ENCODE data around the gene CTNNA3. TPM values are rescaled to one million over a fixed set of nuclear protein-coding genes. Genes with fewer than 3 reads are reported as not detected.

CTNNA3 gene
- polyA plus RNA-seq, 1 experiment: 0.26 TPM

DNA sequence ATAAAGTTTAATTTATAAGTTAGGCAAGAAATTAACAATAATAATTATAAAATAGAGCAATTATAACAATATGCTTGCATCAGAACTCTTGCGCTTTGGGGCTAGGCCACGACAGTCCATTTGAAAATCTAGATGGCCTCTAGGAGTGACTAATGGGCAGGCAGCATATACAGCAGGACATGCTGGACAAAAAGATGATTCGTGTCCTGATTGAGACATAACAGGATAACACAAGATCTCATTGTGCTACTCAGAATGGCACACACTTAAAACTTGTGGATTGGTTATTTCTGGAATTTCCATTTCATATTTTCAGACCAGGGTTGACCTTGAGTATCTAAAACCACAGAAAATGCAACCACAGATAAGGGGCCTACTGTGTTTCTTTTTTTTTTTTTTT lies 27.5 kb downstream of the CTNNA3 start:
- no peak for DNase-seq (ENCODE audit: low read depth, low spot score)
- POLR2A ChIA-PET: no interaction called here
- Histone ChIP-seq H3K27ac (ENCODE audit: low read depth, low read length) (no peak overlapping the region), H3K27me3 (ENCODE audit: control insufficient read depth, insufficient read depth, low read length) (no peaks in the 10 kb centered on the region), H3K9me3 (ENCODE audit: control insufficient read depth, insufficient read depth, low read length) (no peaks in the 10 kb centered on the region), H3K4me3 (ENCODE audit: low read depth, low read length) (no peak overlapping the region)
- CTCF ChIA-PET: interaction anchor here (5.6 kb wide), 1 partner anchor 110 kb away, joined by 87 read pairs; no protein-coding TSS in a partner anchor
- TF ChIP-seq, protein P1, sequence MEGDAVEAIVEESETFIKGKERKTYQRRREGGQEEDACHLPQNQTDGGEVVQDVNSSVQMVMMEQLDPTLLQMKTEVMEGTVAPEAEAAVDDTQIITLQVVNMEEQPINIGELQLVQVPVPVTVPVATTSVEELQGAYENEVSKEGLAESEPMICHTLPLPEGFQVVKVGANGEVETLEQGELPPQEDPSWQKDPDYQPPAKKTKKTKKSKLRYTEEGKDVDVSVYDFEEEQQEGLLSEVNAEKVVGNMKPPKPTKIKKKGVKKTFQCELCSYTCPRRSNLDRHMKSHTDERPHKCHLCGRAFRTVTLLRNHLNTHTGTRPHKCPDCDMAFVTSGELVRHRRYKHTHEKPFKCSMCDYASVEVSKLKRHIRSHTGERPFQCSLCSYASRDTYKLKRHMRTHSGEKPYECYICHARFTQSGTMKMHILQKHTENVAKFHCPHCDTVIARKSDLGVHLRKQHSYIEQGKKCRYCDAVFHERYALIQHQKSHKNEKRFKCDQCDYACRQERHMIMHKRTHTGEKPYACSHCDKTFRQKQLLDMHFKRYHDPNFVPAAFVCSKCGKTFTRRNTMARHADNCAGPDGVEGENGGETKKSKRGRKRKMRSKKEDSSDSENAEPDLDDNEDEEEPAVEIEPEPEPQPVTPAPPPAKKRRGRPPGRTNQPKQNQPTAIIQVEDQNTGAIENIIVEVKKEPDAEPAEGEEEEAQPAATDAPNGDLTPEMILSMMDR (IDR thresholded peaks at IDR 0.05; ENCODE audit: low read depth, low read length): no peak

DNA sequence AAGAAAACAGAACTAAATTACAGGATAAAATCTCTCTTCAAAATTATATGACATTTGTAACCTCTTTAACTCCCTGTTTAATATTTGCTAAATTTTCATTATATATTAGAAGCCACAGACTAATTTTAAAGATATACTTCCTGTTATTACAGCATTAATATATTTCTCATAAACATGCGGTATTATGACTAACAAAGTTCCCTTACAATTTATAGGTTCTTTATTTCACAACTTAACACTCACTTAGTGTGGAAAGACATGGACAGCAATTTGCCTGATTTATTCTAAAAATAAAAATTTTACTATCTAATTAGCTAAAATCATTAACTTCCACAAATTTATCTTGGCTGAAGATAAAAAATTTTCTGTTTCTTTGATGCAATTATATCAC lies 29.0 kb downstream of the CTNNA3 start:
- TF ChIP-seq, protein P1 (IDR thresholded peaks at IDR 0.05; ENCODE audit: low read depth, low read length): no peak
- CTCF ChIA-PET: interaction anchor here (0.9 to 5.6 kb wide), 5 partner anchors 30 to 111 kb away, joined by 3 to 87 read pairs (median 3); partner anchors contain the start of gene CTNNA3
- Histone ChIP-seq H3K4me3 (ENCODE audit: low read depth, low read length) (no peak overlapping the region), H3K27me3 (ENCODE audit: control insufficient read depth, insufficient read depth, low read length) (no peaks in the 10 kb centered on the region), H3K9me3 (ENCODE audit: control insufficient read depth, insufficient read depth, low read length) (no peaks in the 10 kb centered on the region), H3K27ac (ENCODE audit: low read depth, low read length) (no peak overlapping the region)
- POLR2A ChIA-PET: interaction anchor here (0.6 kb wide), 1 partner anchor 49 kb away, joined by 3 read pairs; no protein-coding TSS in a partner anchor
- no peak for DNase-seq (ENCODE audit: low read depth, low spot score)

DNA sequence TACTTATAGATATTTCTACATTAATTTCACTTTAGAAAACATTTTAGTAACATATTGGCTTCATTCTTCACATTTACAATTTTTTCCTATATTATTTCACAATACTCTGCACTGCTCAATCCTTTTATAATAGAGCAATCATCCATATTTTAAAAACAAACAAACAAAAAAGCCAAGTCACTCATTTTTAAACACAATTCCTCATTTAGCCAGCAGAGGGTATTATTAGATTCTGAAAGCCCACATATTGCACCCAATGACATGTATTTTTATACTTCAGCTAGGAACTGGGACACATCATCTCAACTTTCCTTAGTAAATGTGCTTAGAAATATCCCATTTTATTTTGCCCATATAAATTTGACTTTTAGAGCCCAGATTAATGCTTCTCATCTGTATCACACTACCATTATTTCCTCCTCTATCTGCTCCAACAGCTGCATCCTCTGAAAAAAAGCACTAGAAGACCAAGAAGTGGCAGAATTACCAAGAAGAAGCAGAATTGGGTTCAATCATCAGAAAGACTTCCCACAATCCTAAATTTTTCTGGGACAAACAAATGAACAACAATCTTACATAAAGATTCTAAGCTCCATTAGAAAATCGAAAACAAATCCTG lies 29.5 kb downstream of the CTNNA3 start:
- TF ChIP-seq, protein P1 (IDR thresholded peaks at IDR 0.05; ENCODE audit: low read depth, low read length): peak; percentile 58
- POLR2A ChIA-PET: interaction anchor here (0.6 kb wide), 1 partner anchor 49 kb away, joined by 3 read pairs; no protein-coding TSS in a partner anchor
- H3K4me3 ChIP-seq (ENCODE audit: low read depth, low read length): no peak overlapping the region
- H3K27me3 ChIP-seq (ENCODE audit: control insufficient read depth, insufficient read depth, low read length): no peaks in the 10 kb centered on the region
- CTCF ChIA-PET: interaction anchor here (0.9 to 5.6 kb wide), 7 partner anchors 31 to 146 kb away, joined by 3 to 87 read pairs (median 3); partner anchors contain the start of gene CTNNA3
- no peak overlapping the region for H3K27ac ChIP-seq (ENCODE audit: low read depth, low read length)
- H3K9me3 ChIP-seq (ENCODE audit: control insufficient read depth, insufficient read depth, low read length): no peaks in the 10 kb centered on the region
- DNase-seq (ENCODE audit: low read depth, low spot score): no peak

DNA sequence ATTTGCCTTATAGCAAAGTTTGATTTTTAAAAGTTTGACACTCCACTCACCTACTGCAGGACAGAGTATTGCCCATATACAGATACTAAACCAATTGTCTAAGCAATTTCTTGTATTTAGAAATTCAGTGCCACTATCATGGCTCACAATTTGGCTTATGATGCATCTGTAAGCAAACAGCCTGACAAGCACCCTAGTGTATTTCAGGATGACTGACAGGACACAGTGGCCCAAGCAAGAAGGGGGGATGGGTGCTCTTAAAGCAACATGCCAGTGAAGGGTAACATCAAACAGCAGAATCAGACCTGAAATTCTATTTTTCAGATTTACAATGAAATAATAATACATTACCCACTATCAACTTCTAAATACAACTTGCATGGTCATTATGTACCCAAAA lies 30.5 kb downstream of the CTNNA3 start:
- Histone ChIP-seq H3K9me3 (ENCODE audit: control insufficient read depth, insufficient read depth, low read length) (no peaks in the 10 kb centered on the region), H3K27ac (ENCODE audit: low read depth, low read length) (no peak overlapping the region), H3K27me3 (ENCODE audit: control insufficient read depth, insufficient read depth, low read length) (no peaks in the 10 kb centered on the region), H3K4me3 (ENCODE audit: low read depth, low read length) (no peak overlapping the region)
- CTCF ChIA-PET: interaction anchor here (1.0 to 5.6 kb wide), 5 partner anchors 15 to 145 kb away, joined by 3 to 87 read pairs (median 4); partner anchors contain the start of gene CTNNA3
- TF ChIP-seq, protein P1 (IDR thresholded peaks at IDR 0.05; ENCODE audit: low read depth, low read length): no peak
- DNase-seq (ENCODE audit: low read depth, low spot score): no peak
- POLR2A ChIA-PET: no interaction called here

DNA sequence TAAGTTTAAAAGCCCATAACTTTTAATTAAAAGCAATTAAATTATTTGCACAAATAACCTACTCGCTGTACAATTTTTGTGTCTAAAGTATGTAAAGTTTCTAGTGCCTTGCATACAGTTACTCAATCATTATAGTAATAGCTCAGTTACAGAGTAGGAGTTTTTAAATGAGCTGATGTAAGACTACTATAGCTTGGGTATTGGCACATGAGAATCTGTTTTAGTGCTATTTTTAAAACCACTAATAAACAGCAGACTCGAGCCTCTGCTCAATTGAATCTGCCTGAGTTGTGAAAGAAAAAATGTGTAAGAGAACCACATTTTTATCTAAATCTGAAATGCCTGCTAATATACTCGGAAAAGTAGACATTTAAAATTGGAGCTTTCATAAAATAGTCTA lies 31.1 kb downstream of the CTNNA3 start:
- Histone ChIP-seq H3K4me3 (ENCODE audit: low read depth, low read length) (no peak overlapping the region), H3K27me3 (ENCODE audit: control insufficient read depth, insufficient read depth, low read length) (no peaks in the 10 kb centered on the region), H3K27ac (ENCODE audit: low read depth, low read length) (no peak overlapping the region), H3K9me3 (ENCODE audit: control insufficient read depth, insufficient read depth, low read length) (no peaks in the 10 kb centered on the region)
- TF ChIP-seq, protein P1 (IDR thresholded peaks at IDR 0.05; ENCODE audit: low read depth, low read length): no peak
- CTCF ChIA-PET: interaction anchor here (1.6 to 5.6 kb wide), 3 partner anchors 14 to 114 kb away, joined by 3 to 87 read pairs (median 25); partner anchors contain the start of gene CTNNA3
- DNase-seq (ENCODE audit: low read depth, low spot score): no peak
- POLR2A ChIA-PET: no interaction called here
